SK-N-SH treated with all-trans-retinoic acid at 6 μM for 48 hours (cell line): ENCODE results near the gene AXIN2.

Source experiments
- ATAC-seq: fragments of 200-7000 bp; cut with Tn5 transposase; 3 replicates; pipeline ENCODE4 v1.9.1; 2020; ENCODE audit warnings: mild to moderate bottlenecking, moderate library complexity
- ARNTL ChIP-seq: fragments of 450-650 bp; formaldehyde crosslinking; IDR thresholded peaks from 2 replicates; pipeline ENCODE4 v1.5.0; 2020; ENCODE audit warnings: low read depth, mild to moderate bottlenecking, moderate library complexity, borderline replicate concordance
- CREB5 ChIP-seq: fragments of 250-450 bp; sonication (Bioruptor Pico); IDR thresholded peaks from 2 replicates; pipeline ENCODE4 v1.5.1; 2020; ENCODE audit warnings: low read depth, mild to moderate bottlenecking, moderate library complexity
- CSDC2 ChIP-seq: fragments of 250-450 bp; sonication (Bioruptor Pico); IDR thresholded peaks from 2 replicates; pipeline ENCODE4 v1.5.0; 2020; ENCODE audit warnings: mild to moderate bottlenecking, moderate library complexity
- CSRNP3 ChIP-seq: fragments of 250-450 bp; sonication (Bioruptor Pico); IDR thresholded peaks from 2 replicates; pipeline ENCODE4 v1.5.1; 2021; ENCODE audit warnings: mild to moderate bottlenecking, moderate library complexity
- GLIS3 ChIP-seq: fragments of 250-450 bp; sonication (Bioruptor Pico); IDR thresholded peaks from 2 replicates; pipeline ENCODE4 v1.5.0; 2020; ENCODE audit warnings: mild to moderate bottlenecking, moderate library complexity
- ISL1 ChIP-seq: fragments of 250-450 bp; sonication (Bioruptor Pico); IDR thresholded peaks from 2 replicates; pipeline ENCODE4 v2.1.2; 2022; ENCODE audit warnings: mild to moderate bottlenecking, moderate library complexity
- OSR1 ChIP-seq: fragments of 250-450 bp; sonication (Bioruptor Pico); IDR thresholded peaks from 2 replicates; pipeline ENCODE4 v1.8.0; 2022; ENCODE audit warnings: moderate library complexity, mild to moderate bottlenecking, inconsistent platforms
- PATZ1 ChIP-seq: fragments of 250-450 bp; sonication (Bioruptor Pico); IDR thresholded peaks from 2 replicates; pipeline ENCODE4 v1.8.0; 2020; ENCODE audit warnings: mild to moderate bottlenecking, moderate library complexity, borderline replicate concordance
- RARB ChIP-seq: fragments of 250-450 bp; sonication (Bioruptor Pico); IDR thresholded peaks from 2 replicates; pipeline ENCODE4 v1.8.0; 2021; ENCODE audit warnings: mild to moderate bottlenecking, moderate library complexity
- SNAI2 ChIP-seq: fragments of 250-450 bp; sonication (Bioruptor Pico); IDR thresholded peaks from 2 replicates; pipeline ENCODE4 v1.5.0; 2020; ENCODE audit warnings: mild to moderate bottlenecking, moderate library complexity
- TCF4 ChIP-seq: fragments of 250-450 bp; sonication (Bioruptor Pico); IDR thresholded peaks from 2 replicates; pipeline ENCODE4 v1.8.0; 2021; ENCODE audit warnings: mild to moderate bottlenecking, moderate library complexity, borderline replicate concordance
- TOX ChIP-seq: fragments of 250-450 bp; sonication (Bioruptor Pico); IDR thresholded peaks from 2 replicates; pipeline ENCODE4 v1.8.0; 2021; ENCODE audit warnings: mild to moderate bottlenecking, moderate library complexity, borderline replicate concordance
- TSHZ2 ChIP-seq: fragments of 250-450 bp; sonication (Bioruptor Pico); IDR thresholded peaks from 2 replicates; pipeline ENCODE4 v1.5.0; 2020; ENCODE audit warnings: mild to moderate bottlenecking, moderate library complexity
- ZC3H10 ChIP-seq: fragments of 250-450 bp; sonication (Bioruptor Pico); IDR thresholded peaks from 2 replicates; pipeline ENCODE4 v1.5.1; 2021; ENCODE audit warnings: mild to moderate bottlenecking, moderate library complexity
- ZFP3 ChIP-seq: fragments of 250-450 bp; sonication (Bioruptor Pico); IDR thresholded peaks from 2 replicates; pipeline ENCODE4 v1.5.0; 2020; ENCODE audit warnings: mild to moderate bottlenecking, moderate library complexity
- ZFP30 ChIP-seq: fragments of 450-650 bp; formaldehyde crosslinking; IDR thresholded peaks from 2 replicates; pipeline ENCODE4 v1.5.0; 2022; ENCODE audit warnings: mild to moderate bottlenecking, moderate library complexity
- ZNF565 ChIP-seq: fragments of 450-650 bp; formaldehyde crosslinking; conservative IDR thresholded peaks from 2 replicates; pipeline ENCODE4 v1.5.0; 2020; ENCODE audit warnings: low read depth, mild to moderate bottlenecking, moderate library complexity
- ZNF70 ChIP-seq: fragments of 450-650 bp; formaldehyde crosslinking; IDR thresholded peaks from 2 replicates; pipeline ENCODE4 v1.5.0; 2020; ENCODE audit warnings: mild to moderate bottlenecking, moderate library complexity
- ZNF8 ChIP-seq: fragments of 450-650 bp; formaldehyde crosslinking; IDR thresholded peaks from 2 replicates; pipeline ENCODE4 v1.5.0; 2020; ENCODE audit warnings: mild to moderate bottlenecking, moderate library complexity

The AXIN2 gene

GRCh38 chr17:65541453-65541852 is 20.0 kb downstream of the AXIN2 start:
- TF ChIP-seq GLIS3 (CRISPR knock-in tag) (no peak), ZNF70 (CRISPR knock-in tag) (no peak), TSHZ2 (no peak), CREB5 (CRISPR knock-in tag) (no peak), SNAI2 (CRISPR knock-in tag) (no peak)
- TF ChIP-seq, all 23 proteins: peak for 0
- ATAC-seq, result no peak

- no peak for TF ChIP-seq ZFP3
- TF ChIP-seq CSRNP3 (CRISPR knock-in tag), result no peak
- no peak for TF ChIP-seq PATZ1 (CRISPR knock-in tag)
- no peak for TF ChIP-seq ZNF565
- no peak for TF ChIP-seq ZNF8 (CRISPR knock-in tag)
- no peak for TF ChIP-seq ARNTL
- no peak for TF ChIP-seq CSDC2
- TF ChIP-seq CREB5 (CRISPR knock-in tag), result no peak
- TF ChIP-seq OSR1 (CRISPR knock-in tag), result no peak
- no peak for TF ChIP-seq ZC3H10
- TF ChIP-seq TCF4, result no peak
- no peak for ATAC-seq
These were observed 21.7 kb downstream of the AXIN2 start for GRCh38 chr17:65539630-65540266.

- ATAC-seq, result no peak
- TF ChIP-seq ISL1 (CRISPR knock-in tag) (no peak), ZFP30 (no peak), ZFP3 (no peak), TOX (no peak), ZNF8 (CRISPR knock-in tag) (no peak), CSDC2 (no peak), TSHZ2 (no peak), SNAI2 (CRISPR knock-in tag) (no peak), ZC3H10 (no peak), OSR1 (CRISPR knock-in tag) (no peak), CREB5 (CRISPR knock-in tag) (no peak), ARNTL (no peak), PATZ1 (CRISPR knock-in tag) (no peak), RARB (CRISPR knock-in tag) (no peak)
These were observed 22.5 kb downstream of the AXIN2 start for GRCh38 chr17:65538675-65539529.
